Measurements from ENCODE around the gene KLHL14. TPM values are rescaled to one million over a fixed set of nuclear protein-coding genes. Genes with fewer than 3 reads are reported as not detected.

Gene KLHL14
- total and polyA plus RNA-seq, 2 of the 13 experiments (the other 11 are each of a cell fraction or from before 2014, with no cell fraction given), result 16.0 to 41.8 TPM

DNA sequence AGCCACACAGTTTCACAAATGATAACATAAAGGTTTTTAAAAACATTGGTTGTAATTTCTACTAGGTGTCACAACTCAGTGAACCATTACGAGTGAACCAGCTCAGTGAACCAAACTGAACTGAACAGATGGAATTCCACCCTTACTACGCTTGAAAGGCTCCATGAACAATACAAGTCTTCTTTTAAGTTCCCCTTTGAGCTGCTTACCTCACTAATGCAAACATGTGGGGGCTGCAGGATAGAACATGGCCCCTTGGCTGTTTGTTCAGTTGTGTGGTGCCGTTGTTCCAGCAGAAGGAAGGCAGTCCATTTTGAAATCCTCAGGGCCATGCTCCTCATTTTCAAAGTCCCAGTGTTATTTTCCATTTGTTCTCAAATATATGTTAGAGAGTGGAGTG is 30.7 kb upstream of the KLHL14 start (continued):
- TF ChIP-seq ZNF18 (CRISPR knock-in tag; IDR thresholded peaks at IDR 0.05; ENCODE audit: insufficient replicate concordance) (no peak), ZNF101 (CRISPR knock-in tag; IDR thresholded peaks at IDR 0.05; ENCODE audit: borderline replicate concordance, low read depth) (no peak), NFYB (CRISPR knock-in tag; IDR thresholded peaks at IDR 0.05) (no peak), HNRNPK (IDR thresholded peaks at IDR 0.05; ENCODE audit: low read depth, low read length, poor library complexity, severe bottlenecking) (no peak), TFDP1 (CRISPR knock-in tag; IDR thresholded peaks at IDR 0.05; ENCODE audit: borderline replicate concordance) (no peak), ZNF12 (CRISPR knock-in tag; IDR thresholded peaks at IDR 0.05) (peak; percentile 72; the same call in 1 of the 2 replicates), MEF2D (CRISPR knock-in tag; IDR thresholded peaks at IDR 0.05) (peak; percentile 73; the same call in 1 of the 2 replicates), ZNF160 (CRISPR knock-in tag; IDR thresholded peaks at IDR 0.05) (no peak), ZNF510 (CRISPR knock-in tag; IDR thresholded peaks at IDR 0.05; ENCODE audit: low read depth) (no peak), ZNF501 (CRISPR knock-in tag; IDR thresholded peaks at IDR 0.05) (no peak), ZFP91 (CRISPR knock-in tag; IDR thresholded peaks at IDR 0.05; ENCODE audit: borderline replicate concordance) (no peak)
- TF ChIP-seq, protein P1, sequence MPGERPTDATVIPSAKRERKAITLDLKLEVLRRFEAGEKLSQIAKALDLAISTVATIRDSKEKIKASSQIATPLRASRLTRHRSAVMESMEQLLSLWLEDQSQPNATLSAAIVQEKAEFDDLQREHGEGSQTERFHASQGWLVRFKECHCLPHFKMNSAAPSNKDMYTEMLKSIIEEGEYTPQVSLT (CRISPR knock-in tag; IDR thresholded peaks at IDR 0.05; ENCODE audit: borderline replicate concordance, low read depth), result no peak
- TF ChIP-seq, protein P2, sequence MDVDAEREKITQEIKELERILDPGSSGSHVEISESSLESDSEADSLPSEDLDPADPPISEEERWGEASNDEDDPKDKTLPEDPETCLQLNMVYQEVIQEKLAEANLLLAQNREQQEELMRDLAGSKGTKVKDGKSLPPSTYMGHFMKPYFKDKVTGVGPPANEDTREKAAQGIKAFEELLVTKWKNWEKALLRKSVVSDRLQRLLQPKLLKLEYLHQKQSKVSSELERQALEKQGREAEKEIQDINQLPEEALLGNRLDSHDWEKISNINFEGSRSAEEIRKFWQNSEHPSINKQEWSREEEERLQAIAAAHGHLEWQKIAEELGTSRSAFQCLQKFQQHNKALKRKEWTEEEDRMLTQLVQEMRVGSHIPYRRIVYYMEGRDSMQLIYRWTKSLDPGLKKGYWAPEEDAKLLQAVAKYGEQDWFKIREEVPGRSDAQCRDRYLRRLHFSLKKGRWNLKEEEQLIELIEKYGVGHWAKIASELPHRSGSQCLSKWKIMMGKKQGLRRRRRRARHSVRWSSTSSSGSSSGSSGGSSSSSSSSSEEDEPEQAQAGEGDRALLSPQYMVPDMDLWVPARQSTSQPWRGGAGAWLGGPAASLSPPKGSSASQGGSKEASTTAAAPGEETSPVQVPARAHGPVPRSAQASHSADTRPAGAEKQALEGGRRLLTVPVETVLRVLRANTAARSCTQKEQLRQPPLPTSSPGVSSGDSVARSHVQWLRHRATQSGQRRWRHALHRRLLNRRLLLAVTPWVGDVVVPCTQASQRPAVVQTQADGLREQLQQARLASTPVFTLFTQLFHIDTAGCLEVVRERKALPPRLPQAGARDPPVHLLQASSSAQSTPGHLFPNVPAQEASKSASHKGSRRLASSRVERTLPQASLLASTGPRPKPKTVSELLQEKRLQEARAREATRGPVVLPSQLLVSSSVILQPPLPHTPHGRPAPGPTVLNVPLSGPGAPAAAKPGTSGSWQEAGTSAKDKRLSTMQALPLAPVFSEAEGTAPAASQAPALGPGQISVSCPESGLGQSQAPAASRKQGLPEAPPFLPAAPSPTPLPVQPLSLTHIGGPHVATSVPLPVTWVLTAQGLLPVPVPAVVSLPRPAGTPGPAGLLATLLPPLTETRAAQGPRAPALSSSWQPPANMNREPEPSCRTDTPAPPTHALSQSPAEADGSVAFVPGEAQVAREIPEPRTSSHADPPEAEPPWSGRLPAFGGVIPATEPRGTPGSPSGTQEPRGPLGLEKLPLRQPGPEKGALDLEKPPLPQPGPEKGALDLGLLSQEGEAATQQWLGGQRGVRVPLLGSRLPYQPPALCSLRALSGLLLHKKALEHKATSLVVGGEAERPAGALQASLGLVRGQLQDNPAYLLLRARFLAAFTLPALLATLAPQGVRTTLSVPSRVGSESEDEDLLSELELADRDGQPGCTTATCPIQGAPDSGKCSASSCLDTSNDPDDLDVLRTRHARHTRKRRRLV (CRISPR knock-in tag; IDR thresholded peaks at IDR 0.05), result no peak
- TF ChIP-seq, protein P3, sequence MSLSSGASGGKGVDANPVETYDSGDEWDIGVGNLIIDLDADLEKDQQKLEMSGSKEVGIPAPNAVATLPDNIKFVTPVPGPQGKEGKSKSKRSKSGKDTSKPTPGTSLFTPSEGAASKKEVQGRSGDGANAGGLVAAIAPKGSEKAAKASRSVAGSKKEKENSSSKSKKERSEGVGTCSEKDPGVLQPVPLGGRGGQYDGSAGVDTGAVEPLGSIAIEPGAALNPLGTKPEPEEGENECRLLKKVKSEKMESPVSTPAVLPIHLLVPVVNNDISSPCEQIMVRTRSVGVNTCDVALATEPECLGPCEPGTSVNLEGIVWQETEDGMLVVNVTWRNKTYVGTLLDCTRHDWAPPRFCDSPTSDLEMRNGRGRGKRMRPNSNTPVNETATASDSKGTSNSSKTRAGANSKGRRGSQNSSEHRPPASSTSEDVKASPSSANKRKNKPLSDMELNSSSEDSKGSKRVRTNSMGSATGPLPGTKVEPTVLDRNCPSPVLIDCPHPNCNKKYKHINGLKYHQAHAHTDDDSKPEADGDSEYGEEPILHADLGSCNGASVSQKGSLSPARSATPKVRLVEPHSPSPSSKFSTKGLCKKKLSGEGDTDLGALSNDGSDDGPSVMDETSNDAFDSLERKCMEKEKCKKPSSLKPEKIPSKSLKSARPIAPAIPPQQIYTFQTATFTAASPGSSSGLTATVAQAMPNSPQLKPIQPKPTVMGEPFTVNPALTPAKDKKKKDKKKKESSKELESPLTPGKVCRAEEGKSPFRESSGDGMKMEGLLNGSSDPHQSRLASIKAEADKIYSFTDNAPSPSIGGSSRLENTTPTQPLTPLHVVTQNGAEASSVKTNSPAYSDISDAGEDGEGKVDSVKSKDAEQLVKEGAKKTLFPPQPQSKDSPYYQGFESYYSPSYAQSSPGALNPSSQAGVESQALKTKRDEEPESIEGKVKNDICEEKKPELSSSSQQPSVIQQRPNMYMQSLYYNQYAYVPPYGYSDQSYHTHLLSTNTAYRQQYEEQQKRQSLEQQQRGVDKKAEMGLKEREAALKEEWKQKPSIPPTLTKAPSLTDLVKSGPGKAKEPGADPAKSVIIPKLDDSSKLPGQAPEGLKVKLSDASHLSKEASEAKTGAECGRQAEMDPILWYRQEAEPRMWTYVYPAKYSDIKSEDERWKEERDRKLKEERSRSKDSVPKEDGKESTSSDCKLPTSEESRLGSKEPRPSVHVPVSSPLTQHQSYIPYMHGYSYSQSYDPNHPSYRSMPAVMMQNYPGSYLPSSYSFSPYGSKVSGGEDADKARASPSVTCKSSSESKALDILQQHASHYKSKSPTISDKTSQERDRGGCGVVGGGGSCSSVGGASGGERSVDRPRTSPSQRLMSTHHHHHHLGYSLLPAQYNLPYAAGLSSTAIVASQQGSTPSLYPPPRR (CRISPR knock-in tag; IDR thresholded peaks at IDR 0.05; ENCODE audit: borderline replicate concordance), result peak; percentile 93

Data from HepG2 (cell line).